NT2/D1 (cell line): ENCODE measurements around the gene HLF.
"Not testable (repeated sequence)": the region's sequence is repeated elsewhere in the genome, so short reads cannot be mapped to it uniquely, and the experiment has no call there.

Experiments used
- DNase-seq: peaks from one replicate; pipeline ENCODE4 v3.0.0-alpha.2; 2011; ENCODE audit warnings: low read depth, low spot score
- H3K27me3 ChIP-seq: 2 replicates; pipeline ENCODE4 v1.6.0; 2011; ENCODE audit warnings: mild to moderate bottlenecking; ENCODE audit not compliant: insufficient read length, insufficient read depth
- H3K36me3 ChIP-seq: 2 replicates; pipeline ENCODE4 v1.6.1; 2011; ENCODE audit warnings: mild to moderate bottlenecking, low read length, mixed read lengths; ENCODE audit not compliant: insufficient read depth, insufficient read length
- H3K4me1 ChIP-seq: 2 replicates; pipeline ENCODE4 v1.5.1; 2011; ENCODE audit not compliant: insufficient read depth, insufficient read length
- H3K4me3 ChIP-seq: 2 replicates; pipeline ENCODE4 v1.5.1; 2011; ENCODE audit warnings: low read depth; ENCODE audit not compliant: insufficient read length
- H3K9ac ChIP-seq: 2 replicates; pipeline ENCODE4 v1.6.0; 2011; ENCODE audit warnings: low read depth; ENCODE audit not compliant: insufficient read length
- H3K9me3 ChIP-seq: 2 replicates; pipeline ENCODE4 v1.5.1; 2011; ENCODE audit warnings: mild to moderate bottlenecking, low read length; ENCODE audit not compliant: insufficient read depth
- SUZ12 ChIP-seq: IDR thresholded peaks from 2 replicates; pipeline ENCODE4 v1.6.1; 2011; ENCODE audit not compliant: insufficient read length, insufficient read depth; ENCODE audit errors: extremely low read depth
- YY1 ChIP-seq: IDR thresholded peaks from 2 replicates; pipeline ENCODE4 v1.6.1; 2011; ENCODE audit not compliant: insufficient read length, insufficient read depth
- ZNF274 ChIP-seq: IDR thresholded peaks from 2 replicates; pipeline ENCODE4 v1.6.1; 2011; ENCODE audit warnings: mild to moderate bottlenecking, low read depth, low read length

The HLF gene

DNA sequence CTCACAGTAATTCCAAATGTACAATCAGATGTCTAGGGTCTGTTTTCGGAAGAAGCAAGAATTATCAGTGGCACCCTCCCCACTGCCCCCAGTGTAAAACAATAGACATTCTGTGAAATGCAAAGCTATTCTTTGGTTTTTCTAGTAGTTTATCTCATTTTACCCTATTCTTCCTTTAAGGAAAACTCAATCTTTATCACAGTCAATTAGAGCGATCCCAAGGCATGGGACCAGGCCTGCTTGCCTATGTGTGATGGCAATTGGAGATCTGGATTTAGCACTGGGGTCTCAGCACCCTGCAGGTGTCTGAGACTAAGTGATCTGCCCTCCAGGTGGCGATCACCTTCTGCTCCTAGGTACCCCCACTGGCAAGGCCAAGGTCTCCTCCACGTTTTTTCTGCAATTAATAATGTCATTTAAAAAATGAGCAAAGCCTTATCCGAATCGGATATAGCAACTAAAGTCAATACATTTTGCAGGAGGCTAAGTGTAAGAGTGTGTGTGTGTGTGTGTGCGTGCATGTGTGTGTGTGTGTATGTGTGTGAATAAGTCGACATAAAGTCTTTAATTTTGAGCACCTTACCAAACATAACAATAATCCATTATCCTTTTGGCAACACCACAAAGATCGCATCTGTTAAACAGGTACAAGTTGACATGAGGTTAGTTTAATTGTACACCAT, 59.7 kb downstream of the HLF start:
- no peak overlapping the region for H3K9ac ChIP-seq
- H3K4me1 ChIP-seq = no peaks in the 10 kb centered on the region
- no peaks in the 10 kb centered on the region for H3K36me3 ChIP-seq
- H3K9me3 ChIP-seq = no peaks in the 10 kb centered on the region
- H3K27me3 ChIP-seq = no peaks in the 10 kb centered on the region
- DNase-seq = no peak
- TF ChIP-seq SUZ12 = no peak
- TF ChIP-seq ZNF274 = no peak
- no peak for TF ChIP-seq YY1
- no peak overlapping the region for H3K4me3 ChIP-seq

- no peak for TF ChIP-seq SUZ12
- TF ChIP-seq ZNF274 = no peak
- no peak for TF ChIP-seq YY1
- Histone ChIP-seq H3K4me3 (no peak overlapping the region), H3K4me1 (no peaks in the 10 kb centered on the region), H3K9ac (no peak overlapping the region), H3K27me3 (no peaks in the 10 kb centered on the region), H3K36me3 (no peaks in the 10 kb centered on the region), H3K9me3 (no peaks in the 10 kb centered on the region)
- DNase-seq = no peak
Measured at GRCh38 chr17:55325406-55325805, 60.6 kb downstream of the HLF start.

GRCh38 chr17:55326030-55326429, 61.3 kb downstream of the HLF start:
- no peaks in the 10 kb centered on the region for H3K27me3 ChIP-seq
- DNase-seq = no peak
- no peaks in the 10 kb centered on the region for H3K4me1 ChIP-seq
- H3K9me3 ChIP-seq = no peaks in the 10 kb centered on the region
- H3K4me3 ChIP-seq = no peak overlapping the region
- no peak overlapping the region for H3K9ac ChIP-seq
- no peaks in the 10 kb centered on the region for H3K36me3 ChIP-seq
- TF ChIP-seq ZNF274 (no peak), SUZ12 (no peak), YY1 (no peak)

DNA sequence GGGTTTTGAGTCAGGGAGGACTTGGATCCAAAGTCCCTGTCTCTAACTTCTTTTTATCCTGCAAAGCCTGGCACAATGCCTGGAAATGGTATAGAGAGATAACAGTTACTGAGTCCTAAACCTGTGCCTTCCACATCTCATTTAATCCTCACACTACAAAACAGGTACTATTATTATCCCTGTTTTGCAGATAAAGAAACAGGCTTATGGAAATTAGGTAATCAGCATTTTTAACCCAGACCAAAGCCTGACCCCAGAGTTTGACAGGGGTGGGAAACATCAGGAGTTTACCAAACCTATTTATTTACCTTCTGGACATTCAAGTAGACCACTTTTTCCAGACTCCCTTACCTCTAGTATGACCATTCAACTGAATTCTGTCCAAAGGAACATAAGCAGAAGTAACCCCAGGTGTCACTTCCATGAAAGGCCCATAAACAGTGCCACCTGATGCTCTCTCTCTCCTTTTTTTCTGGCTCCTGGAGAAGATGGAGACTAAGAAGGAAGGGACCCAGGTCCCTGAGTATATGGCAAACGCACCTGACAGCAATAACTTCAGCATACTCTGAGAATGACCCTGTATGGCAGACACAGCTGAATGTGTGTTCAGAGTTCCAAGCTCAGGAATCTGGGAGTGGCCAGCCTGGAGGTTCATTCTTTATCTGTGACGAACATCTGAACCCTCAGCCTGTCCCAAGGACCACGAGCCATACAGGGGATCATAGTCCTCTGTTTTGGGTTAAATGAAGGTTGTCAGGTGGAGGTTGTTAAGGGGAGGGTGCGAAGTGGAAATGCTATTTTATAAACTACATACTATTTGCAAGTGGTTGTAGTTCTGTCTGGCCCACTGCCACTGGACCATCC, 62.7 kb downstream of the HLF start:
- no peak overlapping the region for H3K9ac ChIP-seq
- no peaks in the 10 kb centered on the region for H3K4me1 ChIP-seq
- no peaks in the 10 kb centered on the region for H3K9me3 ChIP-seq
- DNase-seq = no peak
- TF ChIP-seq ZNF274 (no peak), YY1 (no peak), SUZ12 (no peak)
- no peaks in the 10 kb centered on the region for H3K36me3 ChIP-seq
- H3K27me3 ChIP-seq = no peaks in the 10 kb centered on the region
- H3K4me3 ChIP-seq = no peak overlapping the region

DNA sequence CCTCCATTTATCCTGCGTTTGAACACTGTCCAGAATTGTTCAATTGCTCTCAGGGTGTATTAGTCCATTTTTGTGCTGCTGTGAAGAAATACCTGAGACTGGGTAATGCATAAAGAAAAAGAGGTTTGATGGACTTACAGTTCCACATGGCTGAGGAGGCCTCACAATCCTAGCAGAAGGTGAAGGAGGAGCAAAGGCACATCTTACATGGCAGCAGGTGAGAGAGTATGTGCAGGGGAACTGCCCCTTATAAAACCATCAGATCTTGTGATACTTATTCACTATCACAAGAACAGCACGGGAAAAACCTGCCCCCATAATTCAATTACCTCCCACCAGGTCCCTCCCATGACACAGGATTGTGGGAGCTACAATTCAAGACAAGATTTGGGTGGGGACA, 63.8 kb downstream of the HLF start:
- not testable (repeated sequence) for H3K36me3 ChIP-seq, H3K4me1 ChIP-seq, H3K27me3 ChIP-seq, H3K9ac ChIP-seq, DNase-seq, H3K9me3 ChIP-seq, H3K4me3 ChIP-seq

GRCh38 chr17:55330344-55330933, 65.7 kb downstream of the HLF start:
- no peak overlapping the region for H3K9ac ChIP-seq
- TF ChIP-seq SUZ12 = no peak
- TF ChIP-seq ZNF274 = no peak
- TF ChIP-seq YY1 = no peak

DNA sequence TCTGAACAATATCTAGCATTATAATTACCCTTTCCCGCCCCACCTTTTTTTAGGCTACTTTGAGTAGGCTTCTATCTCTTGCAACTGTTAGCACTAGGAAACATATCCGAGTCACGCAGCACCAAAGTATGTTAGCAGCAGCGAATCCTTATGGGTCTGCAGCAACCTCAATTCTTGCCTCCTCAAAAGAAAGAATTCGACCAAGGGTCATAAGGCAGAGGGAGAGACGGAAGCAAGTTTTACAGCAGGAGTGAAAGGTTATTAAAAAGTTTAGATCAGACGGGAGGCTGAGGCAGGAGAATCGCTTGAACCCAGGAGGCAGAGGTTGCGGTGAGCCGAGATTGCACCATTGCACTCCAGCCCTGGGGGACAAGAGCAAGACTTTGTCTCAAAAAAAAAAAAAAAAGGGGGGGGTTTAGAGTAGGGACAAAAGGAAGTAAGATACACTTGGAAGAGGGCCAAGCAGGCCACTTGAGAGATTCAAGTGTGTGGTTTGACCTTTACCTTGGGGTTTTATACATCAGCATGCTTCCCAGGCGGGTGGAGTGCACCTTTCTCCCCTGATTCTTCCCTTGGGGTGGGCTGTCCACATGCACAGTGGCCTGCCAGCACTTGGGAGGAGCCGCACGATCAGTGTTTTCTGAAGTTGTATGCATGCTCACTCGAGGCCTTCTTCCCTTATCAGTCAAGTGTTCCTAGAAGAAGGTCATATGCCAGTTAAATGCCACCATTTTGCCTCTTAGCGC, 67.7 kb downstream of the HLF start:
- H3K36me3 ChIP-seq = no peaks in the 10 kb centered on the region
- H3K27me3 ChIP-seq = no peaks in the 10 kb centered on the region
- H3K4me3 ChIP-seq = no peak overlapping the region
- peaks cover 7% of the 10 kb centered on the region for H3K4me1 ChIP-seq
- H3K9ac ChIP-seq = no peak overlapping the region
- TF ChIP-seq SUZ12 (no peak), ZNF274 (no peak), YY1 (no peak)
- no peaks in the 10 kb centered on the region for H3K9me3 ChIP-seq
- no peak for DNase-seq

More at GRCh38 chr17:55330344-55330933, 65.7 kb downstream of the HLF start:
- Histone ChIP-seq H3K36me3 (no peaks in the 10 kb centered on the region), H3K4me3 (no peak overlapping the region), H3K4me1 (peaks cover 7% of the 10 kb centered on the region), H3K27me3 (no peaks in the 10 kb centered on the region), H3K9me3 (no peaks in the 10 kb centered on the region)
- no peak for DNase-seq
